Spleen (tissue), 7 donors: ENCODE data around the gene CISTR.

ENCODE experiments used
- CTCF ChIP-seq, 11 experiments: fragments of 200-600 bp in 7 of 11; fragments of 450-650 bp in 4 of 11; sonication (generic) in 4 of 11; IDR thresholded peaks in 8 of 11; conservative IDR thresholded peaks in 3 of 11; 1 replicate in 7 of 11; 2 replicates in 4 of 11; pipeline versions ENCODE4 v1.4.0 to v1.8.0; 2016 to 2021; ENCODE audit warnings: antibody characterized with exemption in 11 of 11, inconsistent platforms in 4 of 11, mild to moderate bottlenecking in 1 of 11
- POLR2AphosphoS5 ChIP-seq, 3 donors: sonication (generic); formaldehyde crosslinking; IDR thresholded peaks; one replicate each; pipeline ENCODE4 v1.5.1; 2017; ENCODE audit warnings: antibody characterized with exemption in 3 of 3
- donor health status: DM: no; HTN: no; CAD: no; lungs with moderate emphysema.
- donor health status: DM: no; HTN: no; CAD: no.
- donor health status: DM: no; HTN: no; CAD: no.

GRCh38 chr12:53750812-53751335 is 905 bp downstream of the CISTR start:
- no peak for TF ChIP-seq POLR2AphosphoS5 (IDR thresholded peaks at IDR 0.05)
- no peak for TF ChIP-seq CTCF (IDR thresholded peaks at IDR 0.05 in 8 of 11, conservative IDR thresholded peaks at IDR 0.05 in 3 of 11)
